HEK293 (cell line): ENCODE data around the gene DDX17.

Source experiments
- GLI2 ChIP-seq: fragments of 450-650 bp; formaldehyde crosslinking; IDR thresholded peaks from 2 replicates; pipeline ENCODE4; 2017; ENCODE audit warnings: missing biosample characterization, missing genetic modification characterization, low read depth, borderline replicate concordance
- HOXA7 ChIP-seq: sonication (generic); formaldehyde crosslinking; IDR thresholded peaks from 2 replicates; pipeline ENCODE4 v1.8.1; 2022; ENCODE audit warnings: missing genetic modification reagents, borderline replicate concordance
- ZNF174 ChIP-seq: fragments of 450-650 bp; formaldehyde crosslinking; IDR thresholded peaks from 2 replicates; pipeline ENCODE4 v1.5.0; 2017; ENCODE audit warnings: missing biosample characterization, mild to moderate bottlenecking, missing genetic modification characterization
- ZNF23 ChIP-seq: fragments of 450-650 bp; formaldehyde crosslinking; IDR thresholded peaks from 2 replicates; pipeline ENCODE4 v1.5.1; 2016; ENCODE audit warnings: missing biosample characterization, missing genetic modification characterization, borderline replicate concordance
- ZNF707 ChIP-seq: fragments of 450-650 bp; formaldehyde crosslinking; IDR thresholded peaks from 2 replicates; pipeline ENCODE4 v1.5.1; 2016; ENCODE audit warnings: missing biosample characterization, missing genetic modification characterization
- ZNF776 ChIP-seq: fragments of 450-650 bp; formaldehyde crosslinking; IDR thresholded peaks from 2 replicates; pipeline ENCODE4 v1.5.0; 2017; ENCODE audit warnings: missing biosample characterization, missing genetic modification characterization, borderline replicate concordance
- ZSCAN30 ChIP-seq: fragments of 450-650 bp; IDR thresholded peaks from 2 replicates; pipeline ENCODE4 v1.5.1; 2018; ENCODE audit warnings: missing biosample characterization, mild to moderate bottlenecking, missing genetic modification characterization, moderate library complexity
- TF ChIP-seq, protein P1 (sequence below): fragments of 450-650 bp; formaldehyde crosslinking; IDR thresholded peaks from 2 replicates; pipeline ENCODE4 v1.5.1; 2016; ENCODE audit warnings: missing biosample characterization, missing genetic modification characterization

DNA sequence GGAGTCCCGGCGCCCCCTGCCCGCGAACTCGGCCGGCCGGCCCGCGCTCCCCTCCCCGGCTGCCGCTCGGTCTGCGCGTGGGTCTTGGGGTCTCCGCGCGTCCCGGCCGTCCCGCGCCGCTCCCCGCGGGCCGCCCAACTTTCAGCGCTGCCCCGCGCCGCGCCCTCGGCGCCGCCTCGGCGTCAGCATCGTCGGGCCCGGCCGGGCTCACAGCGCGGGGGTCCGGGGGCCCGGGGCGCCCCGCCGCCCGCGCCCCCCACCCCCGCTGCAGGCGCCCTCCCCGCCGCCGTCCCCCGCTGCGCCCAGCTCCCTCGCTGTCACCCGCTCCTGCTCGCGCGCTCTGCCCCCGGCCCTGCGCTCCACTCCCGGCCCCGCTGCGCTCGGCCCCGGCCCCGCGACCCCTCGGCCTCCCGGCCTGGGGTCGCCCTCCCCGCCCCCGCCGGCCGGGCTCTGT is 51.0 kb downstream of the DDX17 start, which contains the start of gene KCNJ4:
- TF ChIP-seq, protein P1, sequence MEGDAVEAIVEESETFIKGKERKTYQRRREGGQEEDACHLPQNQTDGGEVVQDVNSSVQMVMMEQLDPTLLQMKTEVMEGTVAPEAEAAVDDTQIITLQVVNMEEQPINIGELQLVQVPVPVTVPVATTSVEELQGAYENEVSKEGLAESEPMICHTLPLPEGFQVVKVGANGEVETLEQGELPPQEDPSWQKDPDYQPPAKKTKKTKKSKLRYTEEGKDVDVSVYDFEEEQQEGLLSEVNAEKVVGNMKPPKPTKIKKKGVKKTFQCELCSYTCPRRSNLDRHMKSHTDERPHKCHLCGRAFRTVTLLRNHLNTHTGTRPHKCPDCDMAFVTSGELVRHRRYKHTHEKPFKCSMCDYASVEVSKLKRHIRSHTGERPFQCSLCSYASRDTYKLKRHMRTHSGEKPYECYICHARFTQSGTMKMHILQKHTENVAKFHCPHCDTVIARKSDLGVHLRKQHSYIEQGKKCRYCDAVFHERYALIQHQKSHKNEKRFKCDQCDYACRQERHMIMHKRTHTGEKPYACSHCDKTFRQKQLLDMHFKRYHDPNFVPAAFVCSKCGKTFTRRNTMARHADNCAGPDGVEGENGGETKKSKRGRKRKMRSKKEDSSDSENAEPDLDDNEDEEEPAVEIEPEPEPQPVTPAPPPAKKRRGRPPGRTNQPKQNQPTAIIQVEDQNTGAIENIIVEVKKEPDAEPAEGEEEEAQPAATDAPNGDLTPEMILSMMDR (tag by site-specific recombination): no peak
- no peak for TF ChIP-seq ZNF707
- TF ChIP-seq ZNF23 (tag by site-specific recombination): no peak
- no peak for TF ChIP-seq ZNF174 (tag by site-specific recombination)
- no peak for TF ChIP-seq ZSCAN30 (tag by site-specific recombination)
- no peak for TF ChIP-seq HOXA7 (CRISPR knock-in tag)
- TF ChIP-seq GLI2: no peak
- no peak for TF ChIP-seq ZNF776 (tag by site-specific recombination)
